ENCODE measurements around the gene ARID1B. TPM values are rescaled to one million over a fixed set of nuclear protein-coding genes. Genes with fewer than 3 reads are reported as not detected.

Gene ARID1B
- total and polyA plus RNA-seq, 9 of the 15 experiments (the other 6 are each of a cell fraction or from before 2014, with no cell fraction given): 12.5 to 50.5 (median 25.8) TPM

DNA sequence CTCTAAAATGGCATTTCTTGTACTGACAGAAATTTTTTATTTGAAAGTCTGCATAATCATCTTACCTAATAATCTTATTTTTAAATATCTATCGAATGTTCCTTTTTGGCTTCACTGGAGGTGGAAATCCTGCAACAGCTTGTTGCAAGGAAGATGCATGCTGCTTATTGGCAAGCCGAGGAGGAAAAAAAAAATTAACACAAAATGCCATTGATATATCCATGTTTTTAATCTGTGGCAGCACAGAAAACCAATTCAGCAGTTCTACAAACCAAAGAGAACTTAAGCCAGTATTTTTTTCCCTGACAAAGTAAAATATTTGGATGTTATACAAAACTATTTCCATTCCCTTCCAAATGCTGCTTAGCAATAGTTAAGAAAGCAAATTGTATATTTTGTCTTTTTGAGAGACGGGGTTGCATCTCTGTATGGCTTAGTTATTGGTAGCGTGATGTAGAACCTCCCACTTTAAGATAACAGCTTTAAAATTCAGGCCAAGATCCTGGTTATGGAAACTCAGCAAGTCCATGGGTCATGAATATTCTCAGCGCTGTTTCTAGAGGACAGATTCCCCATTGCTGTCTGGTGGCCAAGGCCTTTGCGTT is 314.8 kb downstream of the ARID1B start:
- in situ Hi-C loops (cut with MboI) (no loop called here), intact Hi-C loops (cut with micrococcal nuclease) (no loop called here)
- H3K27me3 ChIP-seq (ENCODE audit: control insufficient read depth in 2 of 2, insufficient read depth in 2 of 2, low read length in 2 of 2): no peaks in the 10 kb centered on the region
- no peaks in the 10 kb centered on the region for H3K4me1 ChIP-seq (replicated peaks in 1 of 2; ENCODE audit: control insufficient read depth in 2 of 2, insufficient read depth in 2 of 2, low read length in 2 of 2)
- no peak overlapping the region for H3K4me3 ChIP-seq
- ChIA-PET POLR2A (interaction anchor here (0.6 kb wide), 1 partner anchor 538 kb away, joined by 3 read pairs; no protein-coding TSS in a partner anchor), CTCF (ENCODE audit: low intra/inter-chr PET ratio) (interaction anchor here (0.5 kb wide), 1 partner anchor 92 kb away, joined by 3 read pairs; no protein-coding TSS in a partner anchor)
- TF ChIP-seq, protein P1, sequence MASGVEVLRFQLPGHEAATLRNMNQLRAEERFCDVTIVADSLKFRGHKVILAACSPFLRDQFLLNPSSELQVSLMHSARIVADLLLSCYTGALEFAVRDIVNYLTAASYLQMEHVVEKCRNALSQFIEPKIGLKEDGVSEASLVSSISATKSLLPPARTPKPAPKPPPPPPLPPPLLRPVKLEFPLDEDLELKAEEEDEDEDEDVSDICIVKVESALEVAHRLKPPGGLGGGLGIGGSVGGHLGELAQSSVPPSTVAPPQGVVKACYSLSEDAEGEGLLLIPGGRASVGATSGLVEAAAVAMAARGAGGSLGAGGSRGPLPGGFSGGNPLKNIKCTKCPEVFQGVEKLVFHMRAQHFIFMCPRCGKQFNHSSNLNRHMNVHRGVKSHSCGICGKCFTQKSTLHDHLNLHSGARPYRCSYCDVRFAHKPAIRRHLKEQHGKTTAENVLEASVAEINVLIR (CRISPR knock-in tag; IDR thresholded peaks at IDR 0.05): no peak
- TF ChIP-seq, protein P2, sequence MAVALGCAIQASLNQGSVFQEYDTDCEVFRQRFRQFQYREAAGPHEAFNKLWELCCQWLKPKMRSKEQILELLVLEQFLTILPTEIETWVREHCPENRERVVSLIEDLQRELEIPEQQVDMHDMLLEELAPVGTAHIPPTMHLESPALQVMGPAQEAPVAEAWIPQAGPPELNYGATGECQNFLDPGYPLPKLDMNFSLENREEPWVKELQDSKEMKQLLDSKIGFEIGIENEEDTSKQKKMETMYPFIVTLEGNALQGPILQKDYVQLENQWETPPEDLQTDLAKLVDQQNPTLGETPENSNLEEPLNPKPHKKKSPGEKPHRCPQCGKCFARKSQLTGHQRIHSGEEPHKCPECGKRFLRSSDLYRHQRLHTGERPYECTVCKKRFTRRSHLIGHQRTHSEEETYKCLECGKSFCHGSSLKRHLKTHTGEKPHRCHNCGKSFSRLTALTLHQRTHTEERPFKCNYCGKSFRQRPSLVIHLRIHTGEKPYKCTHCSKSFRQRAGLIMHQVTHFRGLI (CRISPR knock-in tag; IDR thresholded peaks at IDR 0.05): no peak
- TF ChIP-seq, protein P3, sequence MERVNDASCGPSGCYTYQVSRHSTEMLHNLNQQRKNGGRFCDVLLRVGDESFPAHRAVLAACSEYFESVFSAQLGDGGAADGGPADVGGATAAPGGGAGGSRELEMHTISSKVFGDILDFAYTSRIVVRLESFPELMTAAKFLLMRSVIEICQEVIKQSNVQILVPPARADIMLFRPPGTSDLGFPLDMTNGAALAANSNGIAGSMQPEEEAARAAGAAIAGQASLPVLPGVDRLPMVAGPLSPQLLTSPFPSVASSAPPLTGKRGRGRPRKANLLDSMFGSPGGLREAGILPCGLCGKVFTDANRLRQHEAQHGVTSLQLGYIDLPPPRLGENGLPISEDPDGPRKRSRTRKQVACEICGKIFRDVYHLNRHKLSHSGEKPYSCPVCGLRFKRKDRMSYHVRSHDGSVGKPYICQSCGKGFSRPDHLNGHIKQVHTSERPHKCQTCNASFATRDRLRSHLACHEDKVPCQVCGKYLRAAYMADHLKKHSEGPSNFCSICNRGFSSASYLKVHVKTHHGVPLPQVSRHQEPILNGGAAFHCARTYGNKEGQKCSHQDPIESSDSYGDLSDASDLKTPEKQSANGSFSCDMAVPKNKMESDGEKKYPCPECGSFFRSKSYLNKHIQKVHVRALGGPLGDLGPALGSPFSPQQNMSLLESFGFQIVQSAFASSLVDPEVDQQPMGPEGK (CRISPR knock-in tag; IDR thresholded peaks at IDR 0.05; ENCODE audit: borderline replicate concordance): no peak
- TF ChIP-seq ZNF507 (tag; conservative IDR thresholded peaks at IDR 0.05) (no peak), PCBP1 (IDR thresholded peaks at IDR 0.05; ENCODE audit: low read depth, low read length, poor library complexity, severe bottlenecking) (no peak), STAG1 (CRISPR knock-in tag; IDR thresholded peaks at IDR 0.05; ENCODE audit: borderline replicate concordance) (no peak), YBX1 (IDR thresholded peaks at IDR 0.05) (no peak), CHD2 (IDR thresholded peaks at IDR 0.05; ENCODE audit: low read depth, low read length) (no peak), FOXJ3 (CRISPR knock-in tag; IDR thresholded peaks at IDR 0.05) (no peak), PRMT5 (CRISPR knock-in tag; IDR thresholded peaks at IDR 0.05) (no peak), ZSCAN32 (CRISPR knock-in tag; IDR thresholded peaks at IDR 0.05) (no peak), C11orf30 (IDR thresholded peaks at IDR 0.05; ENCODE audit: low read depth) (no peak), SMARCA4 (IDR thresholded peaks at IDR 0.05) (no peak)
- no peak overlapping the region for H3K27ac ChIP-seq (ENCODE audit: extremely low read depth, low read depth, low read length)
- H3K4me2 ChIP-seq (ENCODE audit: insufficient read depth, low read length): no peak overlapping the region
- peaks cover 6% of the 10 kb centered on the region; the same call in 1 of the 3 replicates for H3K36me3 ChIP-seq (ENCODE audit: control insufficient read depth, insufficient read depth, low read length)
- no peak for FAIRE-seq
- 82% methylated on average over 6 of the region's 6 CpGs for WGBS (ENCODE audit: insufficient coverage, low coverage, missing lambda C conversion rate)
- no peak overlapping the region for H2AFZ ChIP-seq (ENCODE audit: low read depth, low read length)
- no peaks in the 10 kb centered on the region for H3K9me1 ChIP-seq (ENCODE audit: control insufficient read depth, insufficient read depth, low read length)
- H4K20me1 ChIP-seq (replicated peaks; ENCODE audit: control insufficient read depth, insufficient read depth, low read length): no peaks in the 10 kb centered on the region
- no peaks in the 10 kb centered on the region for H3K79me2 ChIP-seq (ENCODE audit: control insufficient read depth, insufficient read depth, low read length)
- no peak overlapping the region for H3K9ac ChIP-seq (ENCODE audit: insufficient read depth in 1 of 2, low read depth in 2 of 2, low read length in 2 of 2)
- DNase-seq (ENCODE audit: extremely low read depth in 1 of 4, low spot score in 3 of 4): no peak
- H3K9me3 ChIP-seq (replicated peaks; ENCODE audit: control insufficient read depth, insufficient read depth, low read depth, low read length): no peaks in the 10 kb centered on the region
- no TSS peak for BruUV-seq (replicated peaks)
- ATAC-seq: no peak
